GM18867 (cell line): Measurements from ENCODE around the gene IGSF23.
"Not testable (repeated sequence)": the region's sequence is repeated elsewhere in the genome, so short reads cannot be mapped to it uniquely, and the experiment has no call there.

Experiments
- ATAC-seq: cut with Tn5 transposase; IDR thresholded peaks from one replicate; pipeline ENCODE4 v1.9.1; 2021; ENCODE audit warnings: mild to moderate bottlenecking, moderate library complexity; ENCODE audit not compliant: unreplicated experiment

Gene IGSF23

GRCh38 chr19:44611812-44612295 is 1.5 kb upstream of the IGSF23 start:
- ATAC-seq = no peak

GRCh38 chr19:44614313-44614712 is 950 bp downstream of the IGSF23 start:
- ATAC-seq = no peak

GRCh38 chr19:44615863-44616247 is 2.5 kb downstream of the IGSF23 start:
- no peak for ATAC-seq

GRCh38 chr19:44617110-44617880 is 3.9 kb downstream of the IGSF23 start:
- no peak for ATAC-seq

GRCh38 chr19:44618640-44619357 is 5.4 kb downstream of the IGSF23 start:
- no peak for ATAC-seq

GRCh38 chr19:44620667-44621066 is 7.3 kb downstream of the IGSF23 start:
- ATAC-seq = no peak

GRCh38 chr19:44621367-44621766 is 8.0 kb downstream of the IGSF23 start:
- no peak for ATAC-seq

- no peak for ATAC-seq
These were observed 9.7 kb downstream of the IGSF23 start for GRCh38 chr19:44623080-44623479.

GRCh38 chr19:44623626-44624025 is 10.3 kb downstream of the IGSF23 start:
- ATAC-seq = no peak

- ATAC-seq = no peak
These were observed 11.5 kb downstream of the IGSF23 start for GRCh38 chr19:44624840-44625354.

- not testable (repeated sequence) for ATAC-seq
These were observed 12.3 kb downstream of the IGSF23 start for GRCh38 chr19:44625637-44626036.

- no peak for ATAC-seq
These were observed 12.8 kb downstream of the IGSF23 start for GRCh38 chr19:44626048-44626624.

GRCh38 chr19:44627631-44628030 is 14.3 kb downstream of the IGSF23 start:
- ATAC-seq = no peak

- no peak for ATAC-seq
These were observed 15.4 kb downstream of the IGSF23 start for GRCh38 chr19:44628793-44629192.

GRCh38 chr19:44631611-44632010 is 18.2 kb downstream of the IGSF23 start:
- not testable (repeated sequence) for ATAC-seq

GRCh38 chr19:44634058-44634457 is 20.7 kb downstream of the IGSF23 start:
- ATAC-seq = not testable (repeated sequence)

GRCh38 chr19:44634785-44635184 is 21.4 kb downstream of the IGSF23 start:
- no peak for ATAC-seq

- no peak for ATAC-seq
These were observed 22.4 kb downstream of the IGSF23 start for GRCh38 chr19:44635581-44636438.

- ATAC-seq = no peak
These were observed 23.4 kb downstream of the IGSF23 start for GRCh38 chr19:44636439-44637389.

GRCh38 chr19:44637390-44637764 is 24.0 kb downstream of the IGSF23 start:
- no peak for ATAC-seq
